Fibroblast of lung (primary cell): ENCODE results near the gene COL4A3. TPM values are rescaled to one million over a fixed set of nuclear protein-coding genes. Genes with fewer than 3 reads are reported as not detected.
A peak's percentile ranks its signal among the peaks of the same experiment; 100 is the strongest.

Experiments
- DNase-seq, 2 donors: peaks; one replicate each; pipeline versions ENCODE4 v3.0.0 to v3.0.0-alpha.2; 2010; ENCODE audit warnings: low read depth in 2 of 2
- H2AFZ ChIP-seq: 2 replicates; pipeline ENCODE4 v1.5.1; 2012; ENCODE audit warnings: low read length, control low read depth, inconsistent platforms
- H3K27ac ChIP-seq: 2 replicates; pipeline ENCODE4 v1.5.1; 2011; ENCODE audit warnings: low read length, control low read depth; ENCODE audit not compliant: insufficient read depth
- H3K27me3 ChIP-seq: 2 replicates; pipeline ENCODE4 v1.5.1; 2011; ENCODE audit warnings: mild to moderate bottlenecking, low read length; ENCODE audit not compliant: control insufficient read depth, insufficient read depth
- H3K36me3 ChIP-seq: 2 replicates; pipeline ENCODE4 v1.5.1; 2011; ENCODE audit warnings: low read length; ENCODE audit not compliant: control insufficient read depth, insufficient read depth
- H3K4me1 ChIP-seq: 2 replicates; pipeline ENCODE4 v1.5.1; 2011; ENCODE audit warnings: low read length; ENCODE audit not compliant: control insufficient read depth, insufficient read depth; ENCODE audit errors: extremely low read depth
- H3K4me2 ChIP-seq: 2 replicates; pipeline ENCODE4 v1.5.1; 2011; ENCODE audit warnings: low read length, control low read depth; ENCODE audit not compliant: insufficient read depth; ENCODE audit errors: extremely low read depth
- H3K4me3 ChIP-seq, 4 experiments: fragments of 200-600 bp in 1 of 4; sonication (generic) in 1 of 4; replicated peaks in 1 of 4; 2 replicates each; pipeline ENCODE4 v1.5.1; 2011 to 2016; ENCODE audit warnings: low read length in 4 of 4, low read depth in 3 of 4, mild to moderate bottlenecking in 3 of 4, control low read depth in 2 of 4, inconsistent platforms in 1 of 4, mixed read lengths in 1 of 4; ENCODE audit not compliant: insufficient read depth in 1 of 4; ENCODE audit errors: control extremely low read depth in 1 of 4
- H3K79me2 ChIP-seq: 2 replicates; pipeline ENCODE4 v1.5.1; 2012; ENCODE audit warnings: mild to moderate bottlenecking, low read length, inconsistent platforms; ENCODE audit not compliant: control insufficient read depth, insufficient read depth
- H3K9ac ChIP-seq: 2 replicates; pipeline ENCODE4 v1.5.1; 2011; ENCODE audit warnings: mild to moderate bottlenecking, low read length, control low read depth; ENCODE audit not compliant: insufficient read depth
- H3K9me3 ChIP-seq: 2 replicates; pipeline ENCODE4 v1.5.1; 2012; ENCODE audit warnings: low read depth, low read length; ENCODE audit not compliant: control insufficient read depth, insufficient read depth
- H4K20me1 ChIP-seq: 2 replicates; pipeline ENCODE4 v1.5.1; 2011; ENCODE audit warnings: low read length; ENCODE audit not compliant: control insufficient read depth, insufficient read depth; ENCODE audit errors: extremely low read depth
- EZH2 ChIP-seq: IDR thresholded peaks from 2 replicates; pipeline ENCODE4 v1.5.1; 2012; ENCODE audit warnings: low read length, control low read depth, mild to moderate bottlenecking; ENCODE audit errors: missing control alignments
- polyA plus RNA-seq, 2 donors: library from polyadenylated mRNA; depleted of rRNA in 1 of 2; stranded (reverse) in 1 of 2; unstranded in 1 of 2; fragments of >200 nt; gene quantifications; 2 replicates each; pipeline ENCODE4 v1.2.1, GENCODE V29; 2011 to 2012; ENCODE audit warnings: missing spikeins in 1 of 2
- total RNA-seq: library from RNA; depleted of rRNA; stranded (reverse); fragments of >200 nt; gene quantifications from 2 replicates; pipeline ENCODE4 v1.2.1, GENCODE V29; 2014
- TF ChIP-seq, protein P1 (sequence below), 2 donors: IDR thresholded peaks in 1 of 2; conservative IDR thresholded peaks in 1 of 2; 1 replicate in 1 of 2; 2 replicates in 1 of 2; pipeline ENCODE4 v1.5.1; 2011 to 2012; ENCODE audit warnings: low read length in 2 of 2, control low read depth in 1 of 2, inconsistent platforms in 1 of 2, low read depth in 1 of 2, mild to moderate bottlenecking in 1 of 2

Gene COL4A3
- total and polyA plus RNA-seq, 2 donors (not counting 1 experiment from before 2014, with no cell fraction given), result 0.12 to 0.33 TPM

DNA sequence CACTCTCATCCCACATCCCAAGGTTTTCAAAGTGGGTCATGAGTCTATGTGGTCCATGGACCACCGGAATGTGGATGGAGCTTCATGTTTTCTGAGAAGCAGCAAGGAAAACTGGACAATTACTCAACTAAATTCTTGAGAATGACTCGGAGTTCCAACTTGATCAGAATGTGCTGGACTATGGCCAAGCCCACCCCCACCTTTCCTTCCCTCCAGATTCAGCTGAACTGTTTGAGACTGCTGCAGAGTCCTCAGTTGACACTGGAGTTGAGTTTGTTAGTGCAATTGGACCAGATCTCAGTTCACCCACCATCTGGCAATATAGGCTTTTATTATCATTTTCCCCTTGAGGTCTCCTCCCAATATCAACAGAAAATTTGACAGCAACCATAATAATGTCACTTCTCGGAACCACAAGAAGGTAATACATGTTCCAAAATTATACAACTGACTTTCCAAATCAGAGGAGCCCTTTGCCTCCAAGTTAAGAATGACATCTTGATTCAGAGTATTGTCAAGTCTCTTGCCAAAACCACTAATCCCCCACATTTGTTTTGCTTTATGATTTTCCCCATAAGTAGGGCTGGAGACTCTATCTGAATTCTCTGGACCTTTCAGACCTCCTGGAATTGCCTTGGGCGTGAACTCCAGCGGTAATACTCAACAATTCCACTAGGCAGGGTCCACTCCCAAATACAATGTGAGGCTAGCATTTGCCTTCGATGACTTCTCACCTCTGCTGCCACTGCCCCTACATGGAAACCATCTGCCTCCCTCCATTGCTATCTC lies 9.2 kb upstream of the COL4A3 start:
- Histone ChIP-seq H2AFZ (no peak overlapping the region), H4K20me1 (no peaks in the 10 kb centered on the region), H3K4me1 (no peaks in the 10 kb centered on the region), H3K9me3 (no peaks in the 10 kb centered on the region), H3K4me2 (no peak overlapping the region), H3K36me3 (no peaks in the 10 kb centered on the region), H3K9ac (no peak overlapping the region), H3K27me3 (no peaks in the 10 kb centered on the region), H3K4me3 (no peak overlapping the region), H3K27ac (no peak overlapping the region), H3K79me2 (no peaks in the 10 kb centered on the region)
- DNase-seq, result peak in 1 of 2 donors; percentile 83
- TF ChIP-seq EZH2, result no peak
- TF ChIP-seq, protein P1, sequence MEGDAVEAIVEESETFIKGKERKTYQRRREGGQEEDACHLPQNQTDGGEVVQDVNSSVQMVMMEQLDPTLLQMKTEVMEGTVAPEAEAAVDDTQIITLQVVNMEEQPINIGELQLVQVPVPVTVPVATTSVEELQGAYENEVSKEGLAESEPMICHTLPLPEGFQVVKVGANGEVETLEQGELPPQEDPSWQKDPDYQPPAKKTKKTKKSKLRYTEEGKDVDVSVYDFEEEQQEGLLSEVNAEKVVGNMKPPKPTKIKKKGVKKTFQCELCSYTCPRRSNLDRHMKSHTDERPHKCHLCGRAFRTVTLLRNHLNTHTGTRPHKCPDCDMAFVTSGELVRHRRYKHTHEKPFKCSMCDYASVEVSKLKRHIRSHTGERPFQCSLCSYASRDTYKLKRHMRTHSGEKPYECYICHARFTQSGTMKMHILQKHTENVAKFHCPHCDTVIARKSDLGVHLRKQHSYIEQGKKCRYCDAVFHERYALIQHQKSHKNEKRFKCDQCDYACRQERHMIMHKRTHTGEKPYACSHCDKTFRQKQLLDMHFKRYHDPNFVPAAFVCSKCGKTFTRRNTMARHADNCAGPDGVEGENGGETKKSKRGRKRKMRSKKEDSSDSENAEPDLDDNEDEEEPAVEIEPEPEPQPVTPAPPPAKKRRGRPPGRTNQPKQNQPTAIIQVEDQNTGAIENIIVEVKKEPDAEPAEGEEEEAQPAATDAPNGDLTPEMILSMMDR (conservative IDR thresholded peaks at IDR 0.05 in 1 of 2, IDR thresholded peaks at IDR 0.05 in 1 of 2; ENCODE audit: low read depth in 1 of 2, low read length in 2 of 2), result no peak

DNA sequence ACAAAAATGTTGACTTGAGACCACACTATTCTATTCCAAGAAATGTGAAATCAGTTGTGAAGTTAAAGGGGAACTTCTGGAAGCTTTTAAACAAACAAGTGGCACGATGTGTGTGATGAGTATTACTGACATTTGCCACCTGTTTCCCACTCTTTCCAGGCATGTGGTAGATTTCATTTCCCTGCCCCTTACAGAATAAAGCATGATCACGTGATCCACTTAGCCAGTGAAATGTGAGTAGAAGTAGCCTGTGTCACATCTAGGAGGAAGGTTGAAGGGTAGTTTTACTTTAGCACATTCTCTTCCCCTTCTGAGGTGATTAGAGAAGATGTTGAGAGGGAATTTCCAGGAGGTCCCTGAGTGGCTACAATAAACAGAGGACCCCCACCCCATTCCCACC lies 4.3 kb upstream of the COL4A3 start:
- H3K9me3 ChIP-seq, result no peaks in the 10 kb centered on the region
- H3K9ac ChIP-seq, result no peak overlapping the region
- DNase-seq, result no peak
- H2AFZ ChIP-seq, result no peak overlapping the region
- peaks cover 13% of the 10 kb centered on the region for H3K27me3 ChIP-seq
- no peaks in the 10 kb centered on the region for H3K4me1 ChIP-seq
- no peaks in the 10 kb centered on the region for H4K20me1 ChIP-seq
- no peak overlapping the region for H3K4me2 ChIP-seq
- no peaks in the 10 kb centered on the region for H3K36me3 ChIP-seq
- H3K4me3 ChIP-seq, result no peak overlapping the region
- H3K27ac ChIP-seq, result no peak overlapping the region
- H3K79me2 ChIP-seq, result no peaks in the 10 kb centered on the region
- TF ChIP-seq, protein P1 (conservative IDR thresholded peaks at IDR 0.05 in 1 of 2, IDR thresholded peaks at IDR 0.05 in 1 of 2; ENCODE audit: low read depth in 1 of 2, low read length in 2 of 2), result no peak
- TF ChIP-seq EZH2, result no peak

DNA sequence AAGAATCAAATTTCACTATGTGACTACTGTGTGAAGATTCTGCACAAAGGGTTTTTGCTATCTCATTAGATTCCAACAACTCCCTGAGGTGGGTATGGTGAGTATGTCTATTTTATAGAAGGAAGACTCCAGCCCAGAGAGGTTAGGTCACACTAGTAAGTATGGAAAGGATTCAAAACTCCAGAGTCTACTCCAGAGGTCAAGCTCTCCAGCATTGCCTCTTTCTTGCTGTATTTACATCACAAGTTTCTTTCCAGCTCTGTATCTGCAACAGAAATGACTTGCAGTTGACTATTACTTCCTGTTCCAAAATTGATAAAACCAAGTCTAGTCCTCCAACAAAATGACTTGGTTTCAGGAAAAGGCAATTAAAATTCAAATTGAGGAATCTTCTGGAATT lies 2.5 kb upstream of the COL4A3 start:
- Histone ChIP-seq H3K9me3 (no peaks in the 10 kb centered on the region), H3K9ac (no peak overlapping the region), H3K27me3 (peaks cover 13% of the 10 kb centered on the region), H3K4me3 (no peak overlapping the region), H2AFZ (no peak overlapping the region), H3K4me1 (no peaks in the 10 kb centered on the region), H3K36me3 (no peaks in the 10 kb centered on the region), H3K4me2 (no peak overlapping the region), H3K27ac (no peak overlapping the region), H3K79me2 (no peaks in the 10 kb centered on the region), H4K20me1 (no peaks in the 10 kb centered on the region)
- TF ChIP-seq, protein P1 (conservative IDR thresholded peaks at IDR 0.05 in 1 of 2, IDR thresholded peaks at IDR 0.05 in 1 of 2; ENCODE audit: low read depth in 1 of 2, low read length in 2 of 2), result no peak
- TF ChIP-seq EZH2, result no peak
- DNase-seq, result no peak
